Mammary epithelial cell (primary cell): Measurements from ENCODE around the gene SYNJ2.

Source experiments
- CTCF ChIP-seq, 2 donors: IDR thresholded peaks in 1 of 2; conservative IDR thresholded peaks in 1 of 2; 2 replicates each; pipeline ENCODE4 v1.5.1; 2011 to 2012; ENCODE audit warnings: inconsistent platforms in 2 of 2, low read length in 2 of 2, mild to moderate bottlenecking in 2 of 2, control low read depth in 1 of 2, low read depth in 1 of 2; ENCODE audit not compliant: insufficient read depth in 1 of 2; ENCODE audit errors: extremely low read depth in 1 of 2
- EZH2 ChIP-seq: IDR thresholded peaks from 2 replicates; pipeline ENCODE4 v1.6.1; 2012; ENCODE audit warnings: low read length, inconsistent platforms, borderline replicate concordance

- TF ChIP-seq CTCF (conservative IDR thresholded peaks at IDR 0.05 in 1 of 2, IDR thresholded peaks at IDR 0.05 in 1 of 2; ENCODE audit: extremely low read depth in 1 of 2, insufficient read depth in 1 of 2, low read depth in 1 of 2, low read length in 2 of 2): peak; percentile 74 to 87
- no peak for TF ChIP-seq EZH2
Observed at GRCh38 chr6:158072083-158072721, 90.5 kb downstream of the SYNJ2 start.
